Activated CD8-positive, alpha-beta T cell treated with anti-CD3 and anti-CD28 coated beads for 36 hours (primary cell): Measurements from ENCODE around the gene DDAH1. TPM values are rescaled to one million over a fixed set of nuclear protein-coding genes. Genes with fewer than 3 reads are reported as not detected.

Experiments
- ATAC-seq: fragments of 200-7000 bp; cut with Tn5 transposase; one replicate; pipeline ENCODE4 v1.10.0; 2021; ENCODE audit warnings: mild to moderate bottlenecking, moderate library complexity
- CTCF ChIA-PET: fragments of 350-600 bp; sonication (Branson Sonifier 250); formaldehyde crosslinking; loops from one replicate; lab custom pipeline; 2021; ENCODE audit warnings: antibody characterized with exemption; lab: Charles Lee
- POLR2A ChIA-PET: fragments of 350-600 bp; sonication (Branson Sonifier 250); formaldehyde crosslinking; loops from one replicate; lab custom pipeline; 2021; ENCODE audit warnings: antibody characterized with exemption; lab: Charles Lee
- DNase-seq: peaks from one replicate; pipeline ENCODE4 v3.0.0-alpha.2; 2020
- H3K27ac Mint-ChIP-seq: one replicate; pipeline ENCODE4 v1.8.0; 2021; ENCODE audit warnings: mild to moderate bottlenecking, mixed read lengths
- H3K27me3 Mint-ChIP-seq: one replicate; pipeline ENCODE4 v1.8.0; 2021; ENCODE audit warnings: mixed read lengths
- H3K36me3 Mint-ChIP-seq: one replicate; pipeline ENCODE4 v1.8.0; 2021; ENCODE audit warnings: low read depth, mixed read lengths
- H3K4me1 Mint-ChIP-seq: one replicate; pipeline ENCODE4 v1.8.0; 2021; ENCODE audit warnings: low read depth, mixed read lengths
- H3K4me3 Mint-ChIP-seq: one replicate; pipeline ENCODE4 v1.8.0; 2021; ENCODE audit warnings: mild to moderate bottlenecking, moderate library complexity, mixed read lengths
- H3K9me3 Mint-ChIP-seq: one replicate; pipeline ENCODE4 v1.8.0; 2021; ENCODE audit warnings: mixed read lengths
- intact Hi-C: fragments of 100-400 bp; cut with micrococcal nuclease; formaldehyde crosslinking; loops from one replicate; pipeline ENCODE4 v1.10.0; 2022
- total RNA-seq, 2 experiments: library from RNA; stranded (reverse); gene quantifications; one replicate each; pipeline ENCODE4 v1.2.3, GENCODE V29; 2021
- TF ChIP-seq, protein P1 (sequence below): fragments of 200-600 bp; IDR thresholded peaks from one replicate; pipeline ENCODE4 v1.8.0; 2022; ENCODE audit warnings: antibody characterized with exemption, mild to moderate bottlenecking

The DDAH1 gene
- total RNA-seq, 2 experiments from 2014 or later = 0.07 to 0.09 TPM

DNA sequence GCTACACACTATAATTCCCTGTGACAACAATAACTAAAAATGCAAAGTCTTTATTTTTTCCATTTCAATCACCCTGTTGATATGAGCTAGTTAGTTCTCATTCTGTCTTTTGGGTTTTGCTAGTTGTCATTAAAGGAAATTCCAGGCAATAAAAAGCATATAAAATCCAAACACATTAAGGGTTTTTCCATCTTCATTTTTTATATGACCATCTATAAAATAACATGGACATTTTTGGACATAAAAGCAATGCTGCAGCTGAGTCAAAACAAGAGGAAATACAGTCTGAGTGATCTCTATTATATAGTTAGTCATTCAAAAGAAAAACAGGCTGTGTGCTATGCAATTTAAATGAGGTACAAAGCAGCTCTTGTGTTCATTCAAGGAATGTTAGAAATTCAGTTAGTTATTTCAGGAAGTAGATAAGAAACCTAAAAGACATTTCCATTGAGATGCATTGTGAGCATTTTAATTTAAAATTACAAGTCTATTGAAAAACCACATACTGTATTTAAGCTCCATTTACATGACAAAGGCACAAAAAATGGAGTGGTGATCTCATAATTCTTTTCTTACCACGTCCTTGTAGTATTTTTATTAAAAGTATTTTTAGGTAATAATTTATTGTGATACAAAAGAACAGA lies 121.2 kb downstream of the DDAH1 start:
- TF ChIP-seq, protein P1, sequence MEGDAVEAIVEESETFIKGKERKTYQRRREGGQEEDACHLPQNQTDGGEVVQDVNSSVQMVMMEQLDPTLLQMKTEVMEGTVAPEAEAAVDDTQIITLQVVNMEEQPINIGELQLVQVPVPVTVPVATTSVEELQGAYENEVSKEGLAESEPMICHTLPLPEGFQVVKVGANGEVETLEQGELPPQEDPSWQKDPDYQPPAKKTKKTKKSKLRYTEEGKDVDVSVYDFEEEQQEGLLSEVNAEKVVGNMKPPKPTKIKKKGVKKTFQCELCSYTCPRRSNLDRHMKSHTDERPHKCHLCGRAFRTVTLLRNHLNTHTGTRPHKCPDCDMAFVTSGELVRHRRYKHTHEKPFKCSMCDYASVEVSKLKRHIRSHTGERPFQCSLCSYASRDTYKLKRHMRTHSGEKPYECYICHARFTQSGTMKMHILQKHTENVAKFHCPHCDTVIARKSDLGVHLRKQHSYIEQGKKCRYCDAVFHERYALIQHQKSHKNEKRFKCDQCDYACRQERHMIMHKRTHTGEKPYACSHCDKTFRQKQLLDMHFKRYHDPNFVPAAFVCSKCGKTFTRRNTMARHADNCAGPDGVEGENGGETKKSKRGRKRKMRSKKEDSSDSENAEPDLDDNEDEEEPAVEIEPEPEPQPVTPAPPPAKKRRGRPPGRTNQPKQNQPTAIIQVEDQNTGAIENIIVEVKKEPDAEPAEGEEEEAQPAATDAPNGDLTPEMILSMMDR = no peak
- H3K4me1 Mint-ChIP-seq = no peaks in the 10 kb centered on the region
- H3K9me3 Mint-ChIP-seq = no peaks in the 10 kb centered on the region
- no peak for DNase-seq
- H3K4me3 Mint-ChIP-seq = no peak overlapping the region
- peaks cover 6% of the 10 kb centered on the region for H3K27me3 Mint-ChIP-seq
- H3K36me3 Mint-ChIP-seq = no peaks in the 10 kb centered on the region
- ChIA-PET CTCF (interaction anchor here (0.8 kb wide), 1 partner anchor 84 kb away, joined by 3 read pairs; the partner anchor contains the start of gene C1orf52), POLR2A (no interaction called here)
- intact Hi-C loops = no loop called here
- no peak overlapping the region for H3K27ac Mint-ChIP-seq
- ATAC-seq = no peak

DNA sequence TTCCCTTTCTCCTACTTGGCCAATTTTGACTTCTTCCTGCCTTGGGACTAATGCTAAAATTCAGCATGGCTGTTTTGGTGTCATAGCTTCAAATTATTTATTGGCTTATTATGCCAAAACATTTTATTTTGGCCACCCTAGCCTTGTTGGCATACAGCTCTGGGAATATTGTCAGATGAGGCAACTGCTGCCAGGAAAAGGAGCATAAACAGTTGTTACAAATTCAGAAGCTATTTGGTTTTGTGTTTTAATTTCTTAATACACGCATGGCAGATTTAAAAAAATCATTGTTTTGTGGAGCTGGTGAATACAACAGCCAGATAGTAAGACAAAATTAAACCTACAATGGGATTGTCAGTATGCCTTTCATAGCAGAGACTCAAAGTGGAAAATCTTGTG lies 121.7 kb downstream of the DDAH1 start:
- ATAC-seq (no peak), DNase-seq (no peak)
- Mint-ChIP-seq H3K27me3 (peaks cover 6% of the 10 kb centered on the region), H3K9me3 (no peaks in the 10 kb centered on the region), H3K4me1 (no peaks in the 10 kb centered on the region), H3K36me3 (no peaks in the 10 kb centered on the region), H3K27ac (no peak overlapping the region), H3K4me3 (no peak overlapping the region)
- TF ChIP-seq, protein P1 = no peak
- ChIA-PET POLR2A (no interaction called here), CTCF (no interaction called here)
- intact Hi-C loops = no loop called here

DNA sequence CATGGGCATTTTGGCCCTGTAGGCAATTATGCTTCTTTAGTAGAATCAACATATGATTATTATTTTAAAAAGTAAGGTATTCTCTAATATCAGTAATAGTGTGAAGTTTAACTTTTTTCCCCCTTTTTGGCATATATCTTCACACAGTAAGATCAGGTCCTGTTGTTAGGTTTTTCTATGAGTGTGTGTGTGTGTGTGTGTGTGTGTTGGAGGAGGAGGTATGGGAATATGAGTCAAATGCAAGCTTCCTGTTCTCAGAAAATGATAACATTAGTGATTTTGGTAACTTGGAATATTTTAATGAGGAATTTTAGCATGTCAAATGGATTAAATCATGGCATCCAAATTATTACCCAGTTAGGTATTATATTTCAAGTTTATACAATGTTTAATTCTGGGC lies 122.8 kb downstream of the DDAH1 start:
- TF ChIP-seq, protein P1 = no peak
- no peak overlapping the region for H3K4me3 Mint-ChIP-seq
- CTCF ChIA-PET = interaction anchor here (1.0 kb wide), 1 partner anchor 34 kb away, joined by 4 read pairs; no protein-coding TSS in a partner anchor
- DNase-seq = no peak
- no peak overlapping the region for H3K27ac Mint-ChIP-seq
- no peaks in the 10 kb centered on the region for H3K36me3 Mint-ChIP-seq
- ATAC-seq = no peak
- peaks cover 6% of the 10 kb centered on the region for H3K27me3 Mint-ChIP-seq
- intact Hi-C loops = no loop called here
- H3K4me1 Mint-ChIP-seq = no peaks in the 10 kb centered on the region
- no peaks in the 10 kb centered on the region for H3K9me3 Mint-ChIP-seq
- POLR2A ChIA-PET = no interaction called here

DNA sequence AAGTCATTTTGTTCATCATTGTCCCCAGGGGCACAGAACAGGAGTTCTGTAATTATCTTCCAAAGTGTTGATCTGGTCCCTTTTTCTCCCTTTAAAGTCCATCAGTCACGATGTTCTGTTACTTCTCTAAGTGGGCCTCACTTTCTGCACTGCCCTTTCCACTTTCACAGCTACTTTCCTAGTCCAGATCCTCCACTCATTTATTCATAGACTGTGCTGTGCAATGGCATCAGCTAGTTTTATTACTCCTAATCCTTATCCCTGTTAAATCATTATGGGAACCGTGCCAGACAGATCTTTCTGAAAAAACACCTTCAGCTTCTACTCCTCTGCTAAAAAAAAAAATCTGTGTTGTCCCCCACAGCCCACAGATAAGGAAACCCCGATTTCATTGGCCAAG lies 124.5 kb downstream of the DDAH1 start:
- TF ChIP-seq, protein P1 = no peak
- no peak overlapping the region for H3K27ac Mint-ChIP-seq
- no peak for DNase-seq
- H3K36me3 Mint-ChIP-seq = no peaks in the 10 kb centered on the region
- no peaks in the 10 kb centered on the region for H3K9me3 Mint-ChIP-seq
- H3K27me3 Mint-ChIP-seq = peaks cover 6% of the 10 kb centered on the region
- no peak for ATAC-seq
- ChIA-PET POLR2A (no interaction called here), CTCF (interaction anchor here (1.0 kb wide), 2 partner anchors 32 to 86 kb away, joined by 3 to 4 read pairs; no protein-coding TSS in a partner anchor)
- H3K4me3 Mint-ChIP-seq = no peak overlapping the region
- no peaks in the 10 kb centered on the region for H3K4me1 Mint-ChIP-seq
- intact Hi-C loops = no loop called here

DNA sequence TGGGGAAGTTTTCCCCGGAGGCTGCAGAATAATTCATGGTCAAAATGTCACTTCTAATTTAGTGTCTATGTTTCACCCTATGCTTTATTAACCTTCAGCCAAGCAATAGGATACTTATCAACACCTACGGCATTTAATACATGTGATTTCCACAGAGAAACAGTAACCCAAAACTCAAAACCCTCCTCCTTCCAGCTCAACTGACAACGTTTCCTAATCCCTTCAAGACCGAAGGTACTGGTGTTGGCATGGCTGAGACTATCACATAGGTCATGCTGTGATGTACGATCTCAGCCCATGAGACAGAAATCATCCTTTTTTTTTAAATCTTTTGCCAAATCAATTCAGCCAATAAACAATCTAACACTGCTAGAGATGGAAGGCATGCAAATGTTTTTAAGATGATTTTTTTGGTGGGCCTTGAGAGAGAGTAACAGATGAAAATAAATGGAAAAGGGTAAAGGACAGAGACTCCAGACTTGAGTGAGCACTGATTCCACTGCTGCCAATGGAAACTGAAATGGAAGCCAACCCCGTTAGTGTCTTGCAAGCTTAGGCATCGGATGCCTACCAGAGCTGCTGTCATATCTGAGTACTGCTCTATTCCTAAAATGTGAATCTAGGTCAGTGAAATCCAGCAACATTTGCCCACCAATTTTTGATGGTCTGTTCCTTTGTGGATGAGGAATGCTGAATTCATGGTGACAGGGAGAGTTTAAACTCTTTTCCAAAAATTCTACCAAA lies 125.1 kb downstream of the DDAH1 start:
- TF ChIP-seq, protein P1 = no peak
- no peaks in the 10 kb centered on the region for H3K36me3 Mint-ChIP-seq
- H3K27ac Mint-ChIP-seq = no peak overlapping the region
- ATAC-seq = no peak
- DNase-seq = no peak
- ChIA-PET CTCF (interaction anchor here (1.0 kb wide), 1 partner anchor 85 kb away, joined by 3 read pairs; no protein-coding TSS in a partner anchor), POLR2A (no interaction called here)
- H3K27me3 Mint-ChIP-seq = peaks cover 6% of the 10 kb centered on the region
- H3K9me3 Mint-ChIP-seq = no peaks in the 10 kb centered on the region
- peaks cover 2% of the 10 kb centered on the region for H3K4me1 Mint-ChIP-seq
- intact Hi-C loops = no loop called here
- H3K4me3 Mint-ChIP-seq = no peak overlapping the region
